ENCODE results near the gene EXOC3L4. TPM values are rescaled to one million over a fixed set of nuclear protein-coding genes. Genes with fewer than 3 reads are reported as not detected.
A peak's percentile ranks its signal among the peaks of the same experiment; 100 is the strongest.

Gene EXOC3L4
- polyA plus RNA-seq, 1 donor from 2014 or later, result not detected

DNA sequence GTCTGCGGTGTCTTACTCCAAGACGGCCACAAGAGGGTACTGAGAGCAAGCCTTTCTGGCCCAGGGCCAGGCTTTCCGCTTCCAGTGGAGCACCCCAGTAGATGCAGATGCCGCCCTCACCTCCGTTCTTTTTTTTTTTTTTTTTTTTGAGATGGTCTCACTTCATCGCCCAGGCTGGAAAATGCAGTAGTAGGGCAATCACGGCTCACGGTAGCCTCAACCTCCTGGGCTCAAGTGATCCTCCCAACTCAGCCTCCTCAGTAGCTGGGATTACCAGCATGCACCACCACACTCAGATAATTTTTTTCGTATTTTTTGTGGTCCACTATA, 16.1 kb upstream of the EXOC3L4 start:
- H4K20me1 ChIP-seq (ENCODE audit: insufficient read depth), result no peaks in the 10 kb centered on the region
- no peak overlapping the region for H3K4me3 ChIP-seq (ENCODE audit: low read length)
- no peaks in the 10 kb centered on the region for H3F3A ChIP-seq (ENCODE audit: insufficient read depth, low read length, poor library complexity, severe bottlenecking)
- peak; percentile 85 for TF ChIP-seq SMC3 (conservative IDR thresholded peaks at IDR 0.05; ENCODE audit: poor library complexity)
- no peak for TF ChIP-seq EP300 (conservative IDR thresholded peaks at IDR 0.05; ENCODE audit: poor library complexity, severe bottlenecking)
- TF ChIP-seq RAD21 (conservative IDR thresholded peaks at IDR 0.05), result peak; percentile 84
- no peak for TF ChIP-seq TAF1 (IDR thresholded peaks at IDR 0.05; ENCODE audit: low read depth)
- TF ChIP-seq, protein P1, sequence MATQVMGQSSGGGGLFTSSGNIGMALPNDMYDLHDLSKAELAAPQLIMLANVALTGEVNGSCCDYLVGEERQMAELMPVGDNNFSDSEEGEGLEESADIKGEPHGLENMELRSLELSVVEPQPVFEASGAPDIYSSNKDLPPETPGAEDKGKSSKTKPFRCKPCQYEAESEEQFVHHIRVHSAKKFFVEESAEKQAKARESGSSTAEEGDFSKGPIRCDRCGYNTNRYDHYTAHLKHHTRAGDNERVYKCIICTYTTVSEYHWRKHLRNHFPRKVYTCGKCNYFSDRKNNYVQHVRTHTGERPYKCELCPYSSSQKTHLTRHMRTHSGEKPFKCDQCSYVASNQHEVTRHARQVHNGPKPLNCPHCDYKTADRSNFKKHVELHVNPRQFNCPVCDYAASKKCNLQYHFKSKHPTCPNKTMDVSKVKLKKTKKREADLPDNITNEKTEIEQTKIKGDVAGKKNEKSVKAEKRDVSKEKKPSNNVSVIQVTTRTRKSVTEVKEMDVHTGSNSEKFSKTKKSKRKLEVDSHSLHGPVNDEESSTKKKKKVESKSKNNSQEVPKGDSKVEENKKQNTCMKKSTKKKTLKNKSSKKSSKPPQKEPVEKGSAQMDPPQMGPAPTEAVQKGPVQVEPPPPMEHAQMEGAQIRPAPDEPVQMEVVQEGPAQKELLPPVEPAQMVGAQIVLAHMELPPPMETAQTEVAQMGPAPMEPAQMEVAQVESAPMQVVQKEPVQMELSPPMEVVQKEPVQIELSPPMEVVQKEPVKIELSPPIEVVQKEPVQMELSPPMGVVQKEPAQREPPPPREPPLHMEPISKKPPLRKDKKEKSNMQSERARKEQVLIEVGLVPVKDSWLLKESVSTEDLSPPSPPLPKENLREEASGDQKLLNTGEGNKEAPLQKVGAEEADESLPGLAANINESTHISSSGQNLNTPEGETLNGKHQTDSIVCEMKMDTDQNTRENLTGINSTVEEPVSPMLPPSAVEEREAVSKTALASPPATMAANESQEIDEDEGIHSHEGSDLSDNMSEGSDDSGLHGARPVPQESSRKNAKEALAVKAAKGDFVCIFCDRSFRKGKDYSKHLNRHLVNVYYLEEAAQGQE (IDR thresholded peaks at IDR 0.05; ENCODE audit: borderline replicate concordance), result no peak
- no peak for TF ChIP-seq POLR2AphosphoS5 (IDR thresholded peaks at IDR 0.05)
- TF ChIP-seq MXI1 (conservative IDR thresholded peaks at IDR 0.05; ENCODE audit: poor library complexity, severe bottlenecking), result no peak
- TF ChIP-seq, protein P2, sequence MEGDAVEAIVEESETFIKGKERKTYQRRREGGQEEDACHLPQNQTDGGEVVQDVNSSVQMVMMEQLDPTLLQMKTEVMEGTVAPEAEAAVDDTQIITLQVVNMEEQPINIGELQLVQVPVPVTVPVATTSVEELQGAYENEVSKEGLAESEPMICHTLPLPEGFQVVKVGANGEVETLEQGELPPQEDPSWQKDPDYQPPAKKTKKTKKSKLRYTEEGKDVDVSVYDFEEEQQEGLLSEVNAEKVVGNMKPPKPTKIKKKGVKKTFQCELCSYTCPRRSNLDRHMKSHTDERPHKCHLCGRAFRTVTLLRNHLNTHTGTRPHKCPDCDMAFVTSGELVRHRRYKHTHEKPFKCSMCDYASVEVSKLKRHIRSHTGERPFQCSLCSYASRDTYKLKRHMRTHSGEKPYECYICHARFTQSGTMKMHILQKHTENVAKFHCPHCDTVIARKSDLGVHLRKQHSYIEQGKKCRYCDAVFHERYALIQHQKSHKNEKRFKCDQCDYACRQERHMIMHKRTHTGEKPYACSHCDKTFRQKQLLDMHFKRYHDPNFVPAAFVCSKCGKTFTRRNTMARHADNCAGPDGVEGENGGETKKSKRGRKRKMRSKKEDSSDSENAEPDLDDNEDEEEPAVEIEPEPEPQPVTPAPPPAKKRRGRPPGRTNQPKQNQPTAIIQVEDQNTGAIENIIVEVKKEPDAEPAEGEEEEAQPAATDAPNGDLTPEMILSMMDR (IDR thresholded peaks at IDR 0.05; ENCODE audit: poor library complexity, severe bottlenecking), result peak; percentile 78
- H3K4me2 ChIP-seq (ENCODE audit: low read length), result no peak overlapping the region
- no peaks in the 10 kb centered on the region for H3K27me3 ChIP-seq (ENCODE audit: insufficient read depth, low read depth, low read length)
- H3K9me3 ChIP-seq (ENCODE audit: low read length), result no peaks in the 10 kb centered on the region
- H3K27ac ChIP-seq (ENCODE audit: low read length), result no peak overlapping the region
- no peak overlapping the region for H3K9ac ChIP-seq (ENCODE audit: low read length)
- H3K36me3 ChIP-seq (ENCODE audit: insufficient read depth, low read length), result no peaks in the 10 kb centered on the region
- H3K9me2 ChIP-seq (ENCODE audit: insufficient read depth, low read length), result no peaks in the 10 kb centered on the region
- no peaks in the 10 kb centered on the region for H3K79me2 ChIP-seq (replicated peaks; ENCODE audit: insufficient read depth, low read length)
- no peak overlapping the region for H2AFZ ChIP-seq (ENCODE audit: low read depth, low read length)

DNA sequence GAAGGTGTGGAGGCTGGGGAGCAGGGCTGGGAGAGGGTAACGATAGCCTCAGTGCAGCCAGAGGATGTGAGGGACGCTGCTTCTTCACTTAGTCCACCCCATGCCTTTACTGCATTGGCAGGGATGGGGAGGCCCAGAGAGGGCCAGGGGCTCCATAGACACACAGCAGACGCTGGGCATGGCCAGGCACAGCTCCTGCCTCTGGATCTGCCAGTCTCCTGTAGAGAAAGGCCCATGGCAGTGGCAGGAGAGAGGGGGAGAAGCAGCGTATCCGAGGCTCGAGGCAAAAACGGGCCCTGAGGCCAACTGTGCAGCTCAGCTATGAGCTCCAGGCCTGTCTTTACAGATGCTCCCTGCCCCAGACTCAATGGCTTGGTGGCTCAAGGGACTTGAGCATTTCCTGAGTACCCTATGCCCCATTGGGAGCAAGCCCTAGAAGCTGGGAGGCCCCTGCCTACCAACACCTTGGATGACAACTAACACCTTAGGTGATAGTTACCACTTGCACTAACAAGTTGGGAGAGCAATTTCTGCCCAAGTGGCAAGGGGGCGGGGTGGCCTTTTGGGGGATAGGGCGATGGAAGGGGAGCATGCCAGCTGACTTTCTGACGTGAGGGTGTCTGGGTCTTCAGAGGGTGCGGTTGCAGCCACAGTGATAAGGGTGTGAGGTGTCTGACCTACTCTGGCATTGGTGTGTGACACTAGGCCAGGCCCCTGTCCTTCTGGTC, 15.5 kb upstream of the EXOC3L4 start:
- no peaks in the 10 kb centered on the region for H3K9me3 ChIP-seq (ENCODE audit: low read length)
- H3F3A ChIP-seq (ENCODE audit: insufficient read depth, low read length, poor library complexity, severe bottlenecking), result no peaks in the 10 kb centered on the region
- H3K4me2 ChIP-seq (ENCODE audit: low read length), result no peak overlapping the region
- TF ChIP-seq, protein P2 (IDR thresholded peaks at IDR 0.05; ENCODE audit: poor library complexity, severe bottlenecking), result no peak
- TF ChIP-seq, protein P1 (IDR thresholded peaks at IDR 0.05; ENCODE audit: borderline replicate concordance), result no peak
- no peak for TF ChIP-seq EZH2 (IDR thresholded peaks at IDR 0.05; ENCODE audit: borderline replicate concordance, insufficient read depth, low read length, poor library complexity, severe bottlenecking)
- TF ChIP-seq SMC3 (conservative IDR thresholded peaks at IDR 0.05; ENCODE audit: poor library complexity), result no peak
- TF ChIP-seq MXI1 (conservative IDR thresholded peaks at IDR 0.05; ENCODE audit: poor library complexity, severe bottlenecking), result no peak
- no peak for TF ChIP-seq TAF1 (IDR thresholded peaks at IDR 0.05; ENCODE audit: low read depth)
- TF ChIP-seq POLR2AphosphoS5 (IDR thresholded peaks at IDR 0.05), result no peak
- TF ChIP-seq EP300 (conservative IDR thresholded peaks at IDR 0.05; ENCODE audit: poor library complexity, severe bottlenecking), result no peak
- no peak for TF ChIP-seq RAD21 (conservative IDR thresholded peaks at IDR 0.05)
- no peak overlapping the region for H3K9ac ChIP-seq (ENCODE audit: low read length)
- no peaks in the 10 kb centered on the region for H4K20me1 ChIP-seq (ENCODE audit: insufficient read depth)
- H3K27ac ChIP-seq (ENCODE audit: low read length), result no peak overlapping the region
- H2AFZ ChIP-seq (ENCODE audit: low read depth, low read length), result no peak overlapping the region
- H3K9me2 ChIP-seq (ENCODE audit: insufficient read depth, low read length), result no peaks in the 10 kb centered on the region
- H3K4me3 ChIP-seq (ENCODE audit: low read length), result no peak overlapping the region
- no peaks in the 10 kb centered on the region for H3K36me3 ChIP-seq (ENCODE audit: insufficient read depth, low read length)
- H3K27me3 ChIP-seq (ENCODE audit: insufficient read depth, low read depth, low read length), result peaks cover 3% of the 10 kb centered on the region
- no peaks in the 10 kb centered on the region for H3K79me2 ChIP-seq (replicated peaks; ENCODE audit: insufficient read depth, low read length)

Measured in neural cell (in vitro differentiated cells).